Astrocyte of the cerebellum (primary cell): ENCODE results near the gene MMP1.

ENCODE experiments used
- DNase-seq: peaks from one replicate; pipeline ENCODE4 v3.0.0-alpha.2; 2011; ENCODE audit warnings: low read depth
- H3K4me3 ChIP-seq: 2 replicates; pipeline ENCODE4 v1.5.1; 2011; ENCODE audit warnings: mild to moderate bottlenecking, low read depth, low read length, moderate library complexity
- CTCF ChIP-seq: IDR thresholded peaks from 2 replicates; pipeline ENCODE4 v1.5.1; 2012; ENCODE audit warnings: low read length, low read depth, moderate library complexity, mild to moderate bottlenecking; ENCODE audit errors: missing control alignments
- in situ Hi-C: cut with HindIII; loops from 2 replicates; pipeline ENCODE4 v1.10.0; 2017; ENCODE audit warnings: low sequenced_read_pairs

Gene MMP1

GRCh38 chr11:102770191-102770590, 27.8 kb downstream of the MMP1 start:
- in situ Hi-C loops, result no loop called here
- TF ChIP-seq CTCF, result no peak
- no peak overlapping the region for H3K4me3 ChIP-seq
- DNase-seq, result no peak

GRCh38 chr11:102767800-102768199, 30.2 kb downstream of the MMP1 start:
- TF ChIP-seq CTCF, result no peak
- H3K4me3 ChIP-seq, result no peak overlapping the region
- DNase-seq, result no peak
- in situ Hi-C loops, result no loop called here

DNA sequence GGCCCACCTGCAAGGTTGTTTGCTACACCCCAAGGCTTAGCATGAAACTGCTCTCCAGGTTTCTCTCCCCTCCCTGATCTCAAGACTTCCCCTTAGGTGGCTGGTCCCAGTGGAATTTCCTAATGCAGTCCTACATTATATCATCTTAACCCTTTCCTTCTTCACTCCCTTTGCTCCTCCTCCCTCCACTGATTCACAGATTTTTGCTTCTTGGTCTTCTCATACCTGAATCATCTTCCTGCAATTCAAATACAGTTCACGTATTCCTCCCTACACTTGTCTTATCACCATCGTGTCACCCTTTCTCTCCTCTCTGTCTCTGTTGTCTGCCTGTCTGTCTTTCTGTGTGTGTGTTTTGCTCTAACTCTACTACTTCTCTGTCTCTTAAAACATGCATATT, 34.5 kb downstream of the MMP1 start:
- no peak for DNase-seq
- H3K4me3 ChIP-seq, result no peak overlapping the region
- in situ Hi-C loops, result no loop called here
- TF ChIP-seq CTCF, result no peak

GRCh38 chr11:102762361-102762767, 35.6 kb downstream of the MMP1 start:
- no peak for DNase-seq
- in situ Hi-C loops, result no loop called here
- H3K4me3 ChIP-seq, result no peak overlapping the region
- no peak for TF ChIP-seq CTCF

DNA sequence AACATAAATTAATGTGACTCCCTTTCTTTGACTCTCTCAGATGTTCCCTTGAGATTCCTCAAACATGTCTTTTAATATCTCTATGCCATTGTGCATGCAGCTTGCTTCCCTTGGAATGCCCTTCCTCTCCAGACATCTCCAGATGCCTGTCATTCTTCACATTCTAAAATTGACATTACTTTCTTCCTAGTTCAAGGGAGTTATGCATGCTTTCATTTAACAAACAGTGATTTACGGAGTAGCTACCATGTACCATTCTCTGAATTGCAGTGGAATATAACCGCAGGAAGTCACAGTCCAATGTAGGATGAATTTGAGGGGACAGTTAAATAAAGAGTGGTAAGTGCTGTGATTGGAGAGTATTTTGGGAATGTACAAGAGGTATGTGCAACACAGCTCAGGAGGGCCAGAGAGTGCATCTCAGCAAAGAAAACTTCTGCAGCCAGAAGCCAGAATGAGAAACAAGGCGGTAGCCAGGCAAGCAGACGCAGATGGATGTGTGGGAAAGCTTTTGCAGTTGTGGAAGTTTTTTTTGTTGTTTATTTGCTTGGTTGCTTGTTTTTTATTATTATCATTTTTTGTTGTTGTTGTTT, 36.2 kb downstream of the MMP1 start:
- H3K4me3 ChIP-seq, result no peak overlapping the region
- DNase-seq, result no peak
- in situ Hi-C loops, result no loop called here
- no peak for TF ChIP-seq CTCF

GRCh38 chr11:102760344-102761035, 37.5 kb downstream of the MMP1 start:
- TF ChIP-seq CTCF, result no peak
- in situ Hi-C loops, result no loop called here
- H3K4me3 ChIP-seq, result no peak overlapping the region
- DNase-seq, result peak; percentile 42
